Measurements from ENCODE around the gene BTNL8. TPM values are rescaled to one million over a fixed set of nuclear protein-coding genes. Genes with fewer than 3 reads are reported as not detected.

The BTNL8 gene
- total and polyA plus RNA-seq, 2 donors (not counting 3 experiments of a cell fraction or from before 2014, with no cell fraction given), result not detected

DNA sequence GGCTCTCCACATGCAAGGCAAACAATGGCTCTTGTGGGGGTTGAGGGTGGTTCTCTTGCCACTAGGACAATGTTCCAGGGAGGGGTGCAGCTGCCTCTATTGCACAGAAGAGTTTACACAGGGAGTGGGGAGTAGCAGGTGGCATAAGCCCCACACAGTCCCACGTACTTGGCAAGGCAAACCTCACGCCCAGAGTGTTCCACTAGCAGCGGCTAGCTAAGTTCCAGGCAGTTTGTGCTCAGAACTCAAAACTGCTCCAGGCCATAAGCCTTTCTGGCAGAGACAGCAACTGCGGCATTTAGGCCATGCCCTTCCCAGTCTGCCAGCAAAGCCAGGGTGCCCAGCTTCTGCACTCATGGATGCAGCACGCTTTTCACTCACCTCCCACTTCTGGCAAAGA, 60.7 kb downstream of the BTNL8 start:
- no TSS peak for BruUV-seq (replicated peaks)
- DNase-seq (ENCODE audit: low read depth, low spot score), result no peak
- H3K9ac ChIP-seq (replicated peaks; ENCODE audit: extremely low read depth, insufficient read depth, low read length), result no peak overlapping the region
- POLR2A ChIA-PET, result no interaction called here
- no peaks in the 10 kb centered on the region for H3K9me1 ChIP-seq (replicated peaks; ENCODE audit: control insufficient read depth, extremely low read depth, insufficient read depth, low read length)
- H3K4me1 ChIP-seq (ENCODE audit: control insufficient read depth, extremely low read depth, insufficient read depth, low read length), result no peaks in the 10 kb centered on the region
- H4K20me1 ChIP-seq (replicated peaks; ENCODE audit: control insufficient read depth, extremely low read depth, insufficient read depth, low read length), result no peaks in the 10 kb centered on the region
- CTCF ChIA-PET, result no interaction called here
- intact Hi-C loops (cut with micrococcal nuclease) (no loop called here), dilution Hi-C loops (cut with MboI; ENCODE audit: extremely low pct_ligation_motif_present, low sequenced_read_pairs) (no loop called here)
- H3K4me3 ChIP-seq (replicated peaks in 1 of 3; ENCODE audit: insufficient read depth in 1 of 3, low read depth in 1 of 3, low read length in 3 of 3), result no peak overlapping the region
- no peaks in the 10 kb centered on the region for H3K9me3 ChIP-seq (replicated peaks; ENCODE audit: control insufficient read depth, insufficient read depth, low read length)
- no peak overlapping the region for H3K27ac ChIP-seq (ENCODE audit: insufficient read depth, low read depth, low read length)
- H2AFZ ChIP-seq (ENCODE audit: low read depth, low read length), result no peak overlapping the region
- FAIRE-seq, result no peak
- no peaks in the 10 kb centered on the region for H3K36me3 ChIP-seq (ENCODE audit: control insufficient read depth in 2 of 2, extremely low read depth in 1 of 2, insufficient read depth in 2 of 2, low read length in 2 of 2)
- H3K4me2 ChIP-seq (ENCODE audit: insufficient read depth, low read length), result no peak overlapping the region
- H3K79me2 ChIP-seq (ENCODE audit: control insufficient read depth, insufficient read depth, low read length), result no peaks in the 10 kb centered on the region
- H3K27me3 ChIP-seq (ENCODE audit: control insufficient read depth in 2 of 2, insufficient read depth in 2 of 2, low read length in 2 of 2), result no peaks in the 10 kb centered on the region
- TF ChIP-seq GATA2 (IDR thresholded peaks at IDR 0.05; ENCODE audit: insufficient read depth, insufficient read length, low read depth, low read length), result no peak
- no peak for TF ChIP-seq MAX (IDR thresholded peaks at IDR 0.05; ENCODE audit: insufficient read depth, insufficient read length)
- TF ChIP-seq MYC (IDR thresholded peaks at IDR 0.05; ENCODE audit: low read depth, low read length), result no peak
- TF ChIP-seq FOS (IDR thresholded peaks at IDR 0.05; ENCODE audit: borderline replicate concordance, insufficient read depth, low read length), result no peak
- no peak for TF ChIP-seq POLR2AphosphoS5 (IDR thresholded peaks at IDR 0.05; ENCODE audit: insufficient read depth, low read depth, low read length)
- TF ChIP-seq EZH2 (IDR thresholded peaks at IDR 0.05; ENCODE audit: borderline replicate concordance, low read depth, low read length, severe bottlenecking), result no peak
- no peak for TF ChIP-seq CTCF (IDR thresholded peaks at IDR 0.05; ENCODE audit: extremely low read depth in 1 of 2, insufficient read depth in 1 of 2, low read depth in 1 of 2, low read length in 2 of 2)
- TF ChIP-seq JUN (IDR thresholded peaks at IDR 0.05; ENCODE audit: borderline replicate concordance, insufficient read depth, insufficient read length, low read depth), result no peak
